Hepatocyte (in vitro differentiated cells): ENCODE measurements around the gene SDK1.

Experiments used
- EZH2 ChIP-seq: fragments of 200-600 bp; sonication (generic); IDR thresholded peaks from 2 replicates; pipeline ENCODE4 v1.6.1; 2016; ENCODE audit warnings: antibody characterized with exemption, mild to moderate bottlenecking, borderline replicate concordance
- EZH2phosphoT487 ChIP-seq: fragments of 200-600 bp; sonication (generic); IDR thresholded peaks from one replicate; pipeline ENCODE4 v1.6.1; 2018; ENCODE audit warnings: antibody characterized with exemption, mild to moderate bottlenecking, low read depth, moderate library complexity; ENCODE audit not compliant: unreplicated experiment, severe bottlenecking
- TF ChIP-seq, protein P1 (sequence below): fragments of 200-600 bp; sonication (generic); IDR thresholded peaks from 2 replicates; pipeline ENCODE4 v1.5.1; 2016; ENCODE audit warnings: antibody characterized with exemption, mild to moderate bottlenecking; ENCODE audit not compliant: poor library complexity

DNA sequence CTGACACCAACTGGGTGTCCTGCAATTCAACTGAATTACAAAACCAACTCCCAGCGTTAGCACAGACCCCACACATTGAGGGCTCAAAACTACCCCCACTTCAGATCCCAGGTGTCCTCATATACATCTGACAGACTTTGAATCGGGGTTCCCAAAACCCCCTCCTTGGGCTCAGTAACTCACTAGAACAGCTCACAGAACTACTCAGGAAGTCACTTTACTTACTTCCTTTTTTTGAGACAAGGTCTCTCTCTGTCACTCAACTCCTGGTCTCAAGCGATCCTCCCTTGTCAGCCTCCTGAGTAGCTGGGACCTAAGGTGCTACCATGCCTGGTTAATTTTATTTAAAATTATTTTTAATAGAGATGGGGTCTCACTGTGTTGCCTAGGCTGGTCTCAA is 456.0 kb downstream of the SDK1 start:
- TF ChIP-seq, protein P1, sequence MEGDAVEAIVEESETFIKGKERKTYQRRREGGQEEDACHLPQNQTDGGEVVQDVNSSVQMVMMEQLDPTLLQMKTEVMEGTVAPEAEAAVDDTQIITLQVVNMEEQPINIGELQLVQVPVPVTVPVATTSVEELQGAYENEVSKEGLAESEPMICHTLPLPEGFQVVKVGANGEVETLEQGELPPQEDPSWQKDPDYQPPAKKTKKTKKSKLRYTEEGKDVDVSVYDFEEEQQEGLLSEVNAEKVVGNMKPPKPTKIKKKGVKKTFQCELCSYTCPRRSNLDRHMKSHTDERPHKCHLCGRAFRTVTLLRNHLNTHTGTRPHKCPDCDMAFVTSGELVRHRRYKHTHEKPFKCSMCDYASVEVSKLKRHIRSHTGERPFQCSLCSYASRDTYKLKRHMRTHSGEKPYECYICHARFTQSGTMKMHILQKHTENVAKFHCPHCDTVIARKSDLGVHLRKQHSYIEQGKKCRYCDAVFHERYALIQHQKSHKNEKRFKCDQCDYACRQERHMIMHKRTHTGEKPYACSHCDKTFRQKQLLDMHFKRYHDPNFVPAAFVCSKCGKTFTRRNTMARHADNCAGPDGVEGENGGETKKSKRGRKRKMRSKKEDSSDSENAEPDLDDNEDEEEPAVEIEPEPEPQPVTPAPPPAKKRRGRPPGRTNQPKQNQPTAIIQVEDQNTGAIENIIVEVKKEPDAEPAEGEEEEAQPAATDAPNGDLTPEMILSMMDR: no peak
- TF ChIP-seq EZH2 (no peak), EZH2phosphoT487 (no peak)
